ENCODE data around the gene TNC.

DNA sequence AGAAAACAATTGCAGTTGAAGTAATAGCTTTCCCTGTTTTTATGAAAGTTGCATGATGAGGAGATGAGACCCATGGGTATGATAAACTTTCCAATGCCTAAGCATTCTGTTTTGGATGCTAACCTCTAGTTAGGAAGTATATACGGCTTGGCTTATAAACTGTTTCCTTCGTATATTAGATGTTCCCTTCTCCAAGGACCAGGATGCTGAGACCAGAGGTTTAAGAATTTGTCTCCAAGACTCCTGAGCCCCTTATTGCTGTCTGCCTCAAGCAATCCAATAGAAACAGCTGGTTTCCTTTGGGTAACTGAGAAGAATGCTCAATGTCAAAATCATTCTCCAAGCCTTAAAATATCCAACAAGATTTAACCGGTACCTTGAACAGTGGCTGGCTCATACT, 12.2 kb upstream of the TNC start:
- TF ChIP-seq EZH2phosphoT487 (IDR thresholded peaks at IDR 0.05; ENCODE audit: low read depth, severe bottlenecking, unreplicated experiment) (no peak), EZH2 (IDR thresholded peaks at IDR 0.05; ENCODE audit: borderline replicate concordance) (no peak)
- TF ChIP-seq, protein P1, sequence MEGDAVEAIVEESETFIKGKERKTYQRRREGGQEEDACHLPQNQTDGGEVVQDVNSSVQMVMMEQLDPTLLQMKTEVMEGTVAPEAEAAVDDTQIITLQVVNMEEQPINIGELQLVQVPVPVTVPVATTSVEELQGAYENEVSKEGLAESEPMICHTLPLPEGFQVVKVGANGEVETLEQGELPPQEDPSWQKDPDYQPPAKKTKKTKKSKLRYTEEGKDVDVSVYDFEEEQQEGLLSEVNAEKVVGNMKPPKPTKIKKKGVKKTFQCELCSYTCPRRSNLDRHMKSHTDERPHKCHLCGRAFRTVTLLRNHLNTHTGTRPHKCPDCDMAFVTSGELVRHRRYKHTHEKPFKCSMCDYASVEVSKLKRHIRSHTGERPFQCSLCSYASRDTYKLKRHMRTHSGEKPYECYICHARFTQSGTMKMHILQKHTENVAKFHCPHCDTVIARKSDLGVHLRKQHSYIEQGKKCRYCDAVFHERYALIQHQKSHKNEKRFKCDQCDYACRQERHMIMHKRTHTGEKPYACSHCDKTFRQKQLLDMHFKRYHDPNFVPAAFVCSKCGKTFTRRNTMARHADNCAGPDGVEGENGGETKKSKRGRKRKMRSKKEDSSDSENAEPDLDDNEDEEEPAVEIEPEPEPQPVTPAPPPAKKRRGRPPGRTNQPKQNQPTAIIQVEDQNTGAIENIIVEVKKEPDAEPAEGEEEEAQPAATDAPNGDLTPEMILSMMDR (IDR thresholded peaks at IDR 0.05; ENCODE audit: poor library complexity), result no peak
